H1 (cell line): Measurements from ENCODE around the gene ACACB. TPM values are rescaled to one million over a fixed set of nuclear protein-coding genes. Genes with fewer than 3 reads are reported as not detected.
A peak's percentile ranks its signal among the peaks of the same experiment; 100 is the strongest.

ENCODE experiments used
- CTCF ChIA-PET: fragments of 300-600 bp; sonication (Branson Sonifier 250); formaldehyde crosslinking; loops from one replicate; lab custom pipeline; 2021; ENCODE audit not compliant: partially characterized antibody; lab: Charles Lee
- POLR2A ChIA-PET: fragments of 300-600 bp; sonication (Branson Sonifier 250); formaldehyde crosslinking; loops from one replicate; lab custom pipeline; 2021; ENCODE audit warnings: inconsistent platforms; ENCODE audit not compliant: partially characterized antibody; lab: Charles Lee
- DNase-seq, 2 experiments: peaks; one replicate each; pipeline versions ENCODE4 v3.0.0 to v3.0.0-alpha.2; 2010 to 2022; ENCODE audit warnings: low spot score in 2 of 2, low read depth in 1 of 2, mixed read lengths in 1 of 2
- FAIRE-seq: peaks from 2 replicates; lab custom pipeline; 2011; peaks lifted over from hg19 to GRCh38; lab: Jason Lieb, UNC
- H2AFZ ChIP-seq: 2 replicates; pipeline ENCODE4 v1.8.1; 2012; ENCODE audit warnings: low read length, inconsistent platforms
- H2AK5ac ChIP-seq: 2 replicates; pipeline ENCODE4 v1.6.1; 2013; ENCODE audit warnings: low read depth, low read length
- H2BK120ac ChIP-seq: replicated peaks from 2 replicates; pipeline ENCODE3; 2013; ENCODE audit warnings: low read depth, low read length, inconsistent platforms
- H2BK12ac ChIP-seq: 2 replicates; pipeline ENCODE4 v1.6.1; 2013; ENCODE audit warnings: low read depth, low read length
- H2BK15ac ChIP-seq: 2 replicates; pipeline ENCODE4 v1.6.1; 2013; ENCODE audit warnings: low read length
- H2BK20ac ChIP-seq: 2 replicates; pipeline ENCODE4 v1.6.1; 2013; ENCODE audit warnings: low read length
- H2BK5ac ChIP-seq: 2 replicates; pipeline ENCODE4 v1.6.1; 2013; ENCODE audit warnings: low read depth, low read length
- H3K14ac ChIP-seq: 2 replicates; pipeline ENCODE4 v1.6.1; 2013; ENCODE audit warnings: inconsistent platforms; ENCODE audit not compliant: insufficient read length
- H3K18ac ChIP-seq: 2 replicates; pipeline ENCODE4 v1.6.1; 2013; ENCODE audit warnings: low read length; ENCODE audit errors: extremely low read depth
- H3K23ac ChIP-seq: 2 replicates; pipeline ENCODE4 v1.6.1; 2013; ENCODE audit warnings: inconsistent platforms; ENCODE audit not compliant: insufficient read length
- H3K23me2 ChIP-seq: 2 replicates; pipeline ENCODE4 v1.6.1; 2013; ENCODE audit warnings: low read depth, low read length
- H3K27ac ChIP-seq: 2 replicates; pipeline ENCODE4 v1.6.1; 2011; ENCODE audit warnings: low read depth, low read length, inconsistent platforms
- H3K27me3 ChIP-seq, 4 experiments: replicated peaks in 1 of 4; 1 replicate in 1 of 4; 2 replicates in 3 of 4; pipeline versions ENCODE4 v1.6.1 to v1.8.1; 2011 to 2013; ENCODE audit warnings: low read length in 3 of 4, mild to moderate bottlenecking in 3 of 4, inconsistent platforms in 2 of 4, mixed read lengths in 2 of 4, moderate library complexity in 1 of 4; ENCODE audit not compliant: control insufficient read depth in 3 of 4, insufficient read depth in 3 of 4; ENCODE audit errors: extremely low read depth in 1 of 4
- H3K36me3 ChIP-seq, 4 experiments: 2 replicates each; pipeline versions ENCODE4 v1.6.1 to v1.8.1; 2011 to 2013; ENCODE audit warnings: mild to moderate bottlenecking in 4 of 4, low read length in 3 of 4, moderate library complexity in 2 of 4, control low read depth in 1 of 4, inconsistent platforms in 1 of 4; ENCODE audit not compliant: insufficient read depth in 4 of 4, control insufficient read depth in 2 of 4
- H3K4ac ChIP-seq: replicated peaks from 2 replicates; pipeline ENCODE3; 2013; ENCODE audit warnings: low read length, low read depth, mixed read lengths, inconsistent platforms; ENCODE audit not compliant: insufficient read length
- H3K4me1 ChIP-seq, 4 experiments: replicated peaks in 1 of 4; 1 replicate in 1 of 4; 2 replicates in 3 of 4; pipeline versions ENCODE4 v1.6.1 to v1.8.1; 2011 to 2013; ENCODE audit warnings: low read length in 3 of 4, inconsistent platforms in 2 of 4, mixed read lengths in 1 of 4; ENCODE audit not compliant: insufficient read depth in 4 of 4, control insufficient read depth in 3 of 4
- H3K4me2 ChIP-seq, 2 experiments: 2 replicates each; pipeline versions ENCODE4 v1.6.1 to v1.8.1; 2011 to 2013; ENCODE audit warnings: low read depth in 2 of 2, low read length in 2 of 2, control low read depth in 1 of 2, inconsistent platforms in 1 of 2, mild to moderate bottlenecking in 1 of 2; ENCODE audit not compliant: insufficient read depth in 1 of 2
- H3K4me3 ChIP-seq, 4 experiments: fragments of 200-600, 300-600 bp in 1 of 4; sonication (generic), shearing (Covaris generic), sonication (Bioruptor Twin) in 1 of 4; 2 replicates each; pipeline versions ENCODE4 v1.5.1 to v1.8.1; 2011 to 2016; ENCODE audit warnings: low read length in 4 of 4, low read depth in 3 of 4, control low read depth in 2 of 4, inconsistent platforms in 2 of 4, mild to moderate bottlenecking in 2 of 4, mixed read lengths in 1 of 4, moderate library complexity in 1 of 4; ENCODE audit not compliant: insufficient read depth in 2 of 4; ENCODE audit errors: extremely low read depth in 1 of 4
- H3K56ac ChIP-seq: replicated peaks from 2 replicates; pipeline ENCODE3; 2013; ENCODE audit warnings: low read depth, mild to moderate bottlenecking, mixed read lengths, low read length, inconsistent platforms; ENCODE audit not compliant: insufficient read length
- H3K79me1 ChIP-seq: 2 replicates; pipeline ENCODE4 v1.6.1; 2013; ENCODE audit warnings: low read depth, low read length, control low read depth
- H3K79me2 ChIP-seq, 2 experiments: 2 replicates each; pipeline versions ENCODE4 v1.6.1 to v1.8.1; 2012 to 2013; ENCODE audit warnings: low read length in 2 of 2, mild to moderate bottlenecking in 2 of 2, inconsistent platforms in 1 of 2; ENCODE audit not compliant: insufficient read depth in 2 of 2, control insufficient read depth in 1 of 2
- H3K9ac ChIP-seq, 4 experiments: replicated peaks in 1 of 4; 1 replicate in 1 of 4; 2 replicates in 3 of 4; pipeline versions ENCODE4 v1.6.1 to v1.8.1; 2011 to 2013; ENCODE audit warnings: low read depth in 3 of 4, low read length in 3 of 4, control low read depth in 2 of 4, mild to moderate bottlenecking in 2 of 4, moderate library complexity in 2 of 4, inconsistent platforms in 1 of 4; ENCODE audit errors: extremely low read depth in 1 of 4
- H3K9me3 ChIP-seq, 2 experiments: 2 replicates each; pipeline versions ENCODE4 v1.6.1 to v1.8.1; 2012 to 2013; ENCODE audit warnings: mild to moderate bottlenecking in 2 of 2, moderate library complexity in 2 of 2, control low read depth in 1 of 2, inconsistent platforms in 1 of 2, low read depth in 1 of 2, low read length in 1 of 2, mixed read lengths in 1 of 2; ENCODE audit not compliant: insufficient read depth in 2 of 2
- H4K20me1 ChIP-seq, 2 experiments: replicated peaks in 1 of 2; 2 replicates each; pipeline versions ENCODE3 to v1.8.1; 2011 to 2013; ENCODE audit warnings: inconsistent platforms in 2 of 2, low read length in 2 of 2, mild to moderate bottlenecking in 1 of 2; ENCODE audit not compliant: insufficient read depth in 2 of 2, control insufficient read depth in 1 of 2
- H4K5ac ChIP-seq: 2 replicates; pipeline ENCODE4 v1.6.1; 2013; ENCODE audit warnings: low read length, low read depth, mixed read lengths, inconsistent platforms; ENCODE audit not compliant: insufficient read length
- H4K8ac ChIP-seq: 2 replicates; pipeline ENCODE4 v1.8.0; 2013; ENCODE audit warnings: mild to moderate bottlenecking, moderate library complexity, low read length, inconsistent platforms; ENCODE audit not compliant: insufficient read depth; ENCODE audit errors: extremely low read depth
- H4K91ac ChIP-seq: replicated peaks from 2 replicates; pipeline ENCODE3; 2013; ENCODE audit warnings: low read length, mixed read lengths, inconsistent platforms; ENCODE audit not compliant: insufficient read length
- BACH1 ChIP-seq: IDR thresholded peaks from 2 replicates; pipeline ENCODE4 v1.6.1; 2012; ENCODE audit warnings: low read length, improper control_type of control experiment
- CHD2 ChIP-seq: IDR thresholded peaks from 2 replicates; pipeline ENCODE4 v1.6.1; 2012; ENCODE audit warnings: low read length, improper control_type of control experiment
- CREB1 ChIP-seq: IDR thresholded peaks from 2 replicates; pipeline ENCODE4 v1.6.1; 2012; ENCODE audit warnings: inconsistent platforms
- CTBP2 ChIP-seq: IDR thresholded peaks from 2 replicates; pipeline ENCODE4 v1.7.0; 2011; ENCODE audit warnings: borderline replicate concordance, mild to moderate bottlenecking, moderate library complexity, mixed read lengths, low read length; ENCODE audit not compliant: insufficient read depth, insufficient read length
- MAX ChIP-seq: IDR thresholded peaks from 2 replicates; pipeline ENCODE4 v1.6.1; 2012; ENCODE audit warnings: inconsistent platforms
- RAD21 ChIP-seq, 2 experiments: IDR thresholded peaks in 1 of 2; conservative IDR thresholded peaks in 1 of 2; 2 replicates each; pipeline ENCODE4 v1.6.1; 2011; ENCODE audit warnings: low read depth in 2 of 2, low read length in 2 of 2, improper control_type of control experiment in 1 of 2, inconsistent platforms in 1 of 2, mild to moderate bottlenecking in 1 of 2, moderate library complexity in 1 of 2
- SIX5 ChIP-seq: IDR thresholded peaks from 2 replicates; pipeline ENCODE4 v1.6.1; 2011; ENCODE audit warnings: mild to moderate bottlenecking, low read depth, low read length
- TCF12 ChIP-seq: IDR thresholded peaks from 2 replicates; pipeline ENCODE4 v1.6.1; 2011; ENCODE audit warnings: low read depth, mild to moderate bottlenecking, low read length
- WGBS, 2 experiments: shearing (Covaris generic) in 1 of 2; methylation state at CpG; one replicate each; pipeline versions ENCODE4 v1.1.6 to v1.1.7; 2013 to 2015; ENCODE audit warnings: low lambda C conversion rate in 2 of 2, mixed read lengths in 2 of 2, inconsistent platforms in 1 of 2, low coverage in 1 of 2, missing lambda C conversion rate in 1 of 2; ENCODE audit not compliant: insufficient replicate concordance in 2 of 2, insufficient coverage in 1 of 2, insufficient read length in 1 of 2; ENCODE audit errors: extremely low coverage in 1 of 2, missing lambda C conversion rate in 1 of 2; 5-methylcytosine and 5-hydroxymethylcytosine counted together
- polyA plus RNA-seq, 7 experiments: library from polyadenylated mRNA; depleted of rRNA in 3 of 7; stranded (reverse) in 5 of 7; unstranded in 2 of 7; fragments of >200 nt in 5 of 7; fragments of 200-250 nt in 2 of 7; gene quantifications; 1 replicate in 5 of 7; 2 replicates in 1 of 7; 4 replicates in 1 of 7; pipeline versions ENCODE4 v1.2.1 to v1.2.3, GENCODE V29; 2011 to 2013; ENCODE audit warnings: missing spikeins in 2 of 7, mixed read lengths in 2 of 7
- total RNA-seq: library from RNA; stranded (reverse); fragmentation: NEBNext Ultra II Directional; extraction: Animal tissue kit (Norgen Biotek cat#: 25700); gene quantifications from 2 replicates; pipeline ENCODE4 v1.2.1, GENCODE V29; 2021

The ACACB gene
- total and polyA plus RNA-seq, 2 of the 8 experiments (the other 6 are each of a cell fraction or from before 2014, with no cell fraction given): 5.8 to 15.3 TPM

- Histone ChIP-seq H3K4ac (no peak overlapping the region), H4K91ac (no peak overlapping the region), H4K8ac (no peak overlapping the region), H3K9me3 (no peaks in the 10 kb centered on the region), H3K18ac (no peak overlapping the region; the same call in 1 of the 2 replicates), H4K20me1 (no peaks in the 10 kb centered on the region), H2AK5ac (no peak overlapping the region), H3K79me2 (no peaks in the 10 kb centered on the region), H2BK5ac (no peak overlapping the region), H2BK20ac (0 out of 2 replicates have a peak overlapping the region, but pooled peaks have one; percentile 51), H3K14ac (no peak overlapping the region), H4K5ac (no peak overlapping the region), H3K23ac (no peak overlapping the region), H3K23me2 (no peaks in the 10 kb centered on the region), H3K27ac (no peak overlapping the region), H2BK15ac (no peak overlapping the region), H3K27me3 (no peaks in the 10 kb centered on the region), H2BK120ac (no peak overlapping the region), H3K56ac (no peak overlapping the region), H2AFZ (peak overlapping the region; percentile 46; the same call in 1 of the 2 replicates), H3K79me1 (no peaks in the 10 kb centered on the region), H3K4me1 (no peaks in the 10 kb centered on the region; a peak in 1 of 7 replicates), H3K4me2 (no peak overlapping the region), H3K36me3 (no peaks in the 10 kb centered on the region), H3K4me3 (no peak overlapping the region), H2BK12ac (no peak overlapping the region), H3K9ac (no peak overlapping the region)
- WGBS, 2 experiments: 38% methylated on average over 23 of the region's 23 CpGs; no CpG with 5 or more reads in 1 of the 2 experiments
- POLR2A ChIA-PET: interaction anchor here (0.5 to 1.2 kb wide), 3 partner anchors 9 to 121 kb away, joined by 3 to 5 read pairs (median 3); no protein-coding TSS in a partner anchor
- DNase-seq (peak; percentile 76 to 93), FAIRE-seq (peak; percentile 86)
- CTCF ChIA-PET: interaction anchor here (0.6 to 9.8 kb wide), 35 partner anchors 10 to 613 kb away, joined by 3 to 148 read pairs (median 4); partner anchors contain the start of gene MYO1H
- TF ChIP-seq MAX (0 out of 2 replicates have a peak, but pooled peaks have one; percentile 20), CREB1 (peak; percentile 64), RAD21 (IDR thresholded peaks at IDR 0.05 in 1 of 2, conservative IDR thresholded peaks at IDR 0.05 in 1 of 2; ENCODE audit: low read depth in 2 of 2, low read length in 2 of 2) (peak; percentile 90), CHD2 (peak; percentile 70; the same call in 1 of the 2 replicates), BACH1 (no peak), CTBP2 (no peak), TCF12 (0 out of 2 replicates have a peak, but pooled peaks have one; percentile 6), SIX5 (no peak)
Measured at GRCh38 chr12:109264095-109264942, 147.9 kb downstream of the ACACB start.
